ENCODE data around the gene MPPE1. TPM values are rescaled to one million over a fixed set of nuclear protein-coding genes. Genes with fewer than 3 reads are reported as not detected.

The MPPE1 gene
- total RNA-seq, 1 donor from 2014 or later = 29.4 TPM

DNA sequence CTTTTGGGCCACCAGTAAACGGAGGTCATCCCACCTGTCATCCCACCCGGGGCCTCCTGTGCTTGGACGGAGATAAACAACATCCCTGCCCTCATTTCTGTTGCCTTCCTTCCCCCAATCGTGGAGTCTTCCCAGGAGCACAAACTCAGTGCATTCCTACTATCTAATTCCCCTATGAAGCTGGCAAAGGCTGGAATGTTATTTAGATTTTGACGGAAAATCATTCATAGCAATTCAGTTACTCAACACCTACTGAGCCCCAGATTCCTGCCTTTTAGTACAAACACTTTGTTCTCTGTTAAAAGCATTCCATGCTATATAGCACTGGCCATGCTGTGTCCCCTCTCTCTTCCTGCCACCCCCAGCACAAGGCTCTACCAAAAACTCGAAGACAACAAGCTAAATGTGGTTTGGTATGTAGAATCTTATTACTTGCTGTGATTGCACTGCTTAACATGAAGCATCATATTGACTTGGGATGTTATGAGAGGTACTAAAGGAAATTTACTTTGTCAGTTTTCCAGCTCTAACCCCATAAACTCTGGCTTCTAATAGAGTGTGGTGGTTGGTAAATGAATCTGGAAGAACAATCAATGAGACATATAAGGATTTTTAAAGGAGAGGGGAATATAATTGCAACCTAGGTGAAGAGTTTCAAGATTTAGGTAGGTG lies 40.9 kb upstream of the MPPE1 start:
- TF ChIP-seq, protein P1, sequence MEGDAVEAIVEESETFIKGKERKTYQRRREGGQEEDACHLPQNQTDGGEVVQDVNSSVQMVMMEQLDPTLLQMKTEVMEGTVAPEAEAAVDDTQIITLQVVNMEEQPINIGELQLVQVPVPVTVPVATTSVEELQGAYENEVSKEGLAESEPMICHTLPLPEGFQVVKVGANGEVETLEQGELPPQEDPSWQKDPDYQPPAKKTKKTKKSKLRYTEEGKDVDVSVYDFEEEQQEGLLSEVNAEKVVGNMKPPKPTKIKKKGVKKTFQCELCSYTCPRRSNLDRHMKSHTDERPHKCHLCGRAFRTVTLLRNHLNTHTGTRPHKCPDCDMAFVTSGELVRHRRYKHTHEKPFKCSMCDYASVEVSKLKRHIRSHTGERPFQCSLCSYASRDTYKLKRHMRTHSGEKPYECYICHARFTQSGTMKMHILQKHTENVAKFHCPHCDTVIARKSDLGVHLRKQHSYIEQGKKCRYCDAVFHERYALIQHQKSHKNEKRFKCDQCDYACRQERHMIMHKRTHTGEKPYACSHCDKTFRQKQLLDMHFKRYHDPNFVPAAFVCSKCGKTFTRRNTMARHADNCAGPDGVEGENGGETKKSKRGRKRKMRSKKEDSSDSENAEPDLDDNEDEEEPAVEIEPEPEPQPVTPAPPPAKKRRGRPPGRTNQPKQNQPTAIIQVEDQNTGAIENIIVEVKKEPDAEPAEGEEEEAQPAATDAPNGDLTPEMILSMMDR (IDR thresholded peaks at IDR 0.05; ENCODE audit: insufficient read depth, low read depth, low read length) = no peak
- no peak for TF ChIP-seq EZH2 (IDR thresholded peaks at IDR 0.05; ENCODE audit: insufficient read depth, low read length)
- H3K36me3 Mint-ChIP-seq (ENCODE audit: low read depth, unreplicated experiment) = peaks cover 2% of the 10 kb centered on the region
- DNase-seq (ENCODE audit: low read depth) = peak; percentile 52
- H4K20me1 ChIP-seq (ENCODE audit: insufficient read depth, low read length) = no peaks in the 10 kb centered on the region
- H3K79me2 ChIP-seq (ENCODE audit: insufficient read depth, low read length) = no peaks in the 10 kb centered on the region
- no peaks in the 10 kb centered on the region for H3K36me3 ChIP-seq (ENCODE audit: insufficient read depth, low read length)
- no peak overlapping the region for H3K27ac ChIP-seq (ENCODE audit: low read depth, low read length)
- H3K4me2 ChIP-seq (ENCODE audit: low read length) = peak overlapping the region; percentile 0
- no peak overlapping the region for H3K9ac ChIP-seq (ENCODE audit: low read length)
- H3K27me3 Mint-ChIP-seq (ENCODE audit: low read depth, unreplicated experiment) = no peaks in the 10 kb centered on the region
- FAIRE-seq = no peak
- H3K4me3 ChIP-seq (ENCODE audit: insufficient read depth, low read depth, low read length) = no peak overlapping the region
- peak overlapping the region; percentile 67 for H3K27ac Mint-ChIP-seq (ENCODE audit: unreplicated experiment)
- H3K4me1 Mint-ChIP-seq (ENCODE audit: low read depth, unreplicated experiment) = peaks cover 25% of the 10 kb centered on the region
- H3K4me3 Mint-ChIP-seq (ENCODE audit: unreplicated experiment) = peak overlapping the region; percentile 27
- peak overlapping the region; percentile 5 for H2AFZ ChIP-seq (ENCODE audit: low read depth, low read length)
- H3K9me3 ChIP-seq (ENCODE audit: insufficient read depth, low read depth, low read length) = no peaks in the 10 kb centered on the region
- H3K27me3 ChIP-seq (ENCODE audit: insufficient read depth, low read length) = no peaks in the 10 kb centered on the region
- peaks cover under 1% of the 10 kb centered on the region for H3K9me3 Mint-ChIP-seq (ENCODE audit: unreplicated experiment)
- H3K4me1 ChIP-seq (ENCODE audit: insufficient read depth, low read length) = peaks cover 22% of the 10 kb centered on the region

DNA sequence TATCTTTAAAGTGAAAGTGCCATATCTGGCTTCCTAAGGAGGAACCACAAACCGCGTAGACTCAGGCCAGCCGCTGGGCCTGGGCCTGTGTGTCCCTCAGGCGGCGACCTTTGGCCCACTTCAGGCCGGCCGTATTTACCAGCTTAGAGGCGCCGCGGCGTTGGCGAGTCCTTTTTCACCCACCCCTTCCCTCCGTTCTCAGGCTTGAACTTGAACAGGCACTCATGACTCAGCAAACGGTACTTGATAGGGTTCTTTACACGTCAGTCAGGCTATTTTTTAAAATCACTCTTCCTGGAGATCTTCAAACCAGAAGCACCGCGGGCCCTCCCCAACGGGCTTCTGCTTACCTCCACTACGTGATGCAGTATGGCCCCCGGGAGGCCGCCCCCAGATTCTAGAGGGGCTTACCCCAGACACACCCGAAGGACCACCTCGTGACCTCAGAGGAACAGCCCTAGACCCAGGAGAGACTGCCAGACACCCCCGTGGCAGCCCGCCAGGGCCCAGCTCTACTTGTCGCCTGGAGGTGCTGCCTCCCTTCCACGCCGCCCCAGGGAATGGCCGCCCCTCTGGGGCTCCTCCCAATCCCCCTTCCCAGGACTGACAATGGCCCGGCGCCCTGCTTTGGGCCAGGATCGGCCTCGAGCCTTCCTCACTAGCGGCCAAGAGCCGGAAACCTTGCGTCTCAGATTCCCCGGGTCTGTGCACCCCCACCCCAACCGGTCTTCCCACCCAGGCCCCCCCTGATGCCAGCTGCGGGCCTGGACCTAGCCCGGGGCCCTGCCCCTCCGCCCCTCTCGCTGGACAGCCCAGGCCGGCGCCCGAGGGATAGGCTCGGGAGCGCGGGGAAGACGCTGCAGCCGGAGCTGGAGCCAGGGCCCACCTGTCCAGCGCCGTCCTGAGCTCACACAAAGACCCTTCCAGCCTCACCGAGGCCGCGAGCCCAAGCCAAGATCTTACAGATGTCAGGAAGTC lies 39.4 kb upstream of the MPPE1 start:
- peaks cover 2% of the 10 kb centered on the region for H3K36me3 Mint-ChIP-seq (ENCODE audit: low read depth, unreplicated experiment)
- no peak for FAIRE-seq

More for the DNA sequence above, 39.4 kb upstream of the MPPE1 start:
- Mint-ChIP-seq H3K27me3 (ENCODE audit: low read depth, unreplicated experiment) (no peaks in the 10 kb centered on the region), H3K27ac (ENCODE audit: unreplicated experiment) (peak overlapping the region; percentile 91), H3K9me3 (ENCODE audit: unreplicated experiment) (peaks cover 3% of the 10 kb centered on the region), H3K4me3 (ENCODE audit: unreplicated experiment) (peak overlapping the region; percentile 70), H3K4me1 (ENCODE audit: low read depth, unreplicated experiment) (peaks cover 25% of the 10 kb centered on the region)
- Histone ChIP-seq H4K20me1 (ENCODE audit: insufficient read depth, low read length) (no peaks in the 10 kb centered on the region), H3K27me3 (ENCODE audit: insufficient read depth, low read length) (no peaks in the 10 kb centered on the region), H3K36me3 (ENCODE audit: insufficient read depth, low read length) (no peaks in the 10 kb centered on the region), H3K27ac (ENCODE audit: low read depth, low read length) (peak overlapping the region; percentile 72), H3K4me3 (ENCODE audit: insufficient read depth, low read depth, low read length) (peak overlapping the region; percentile 45), H3K9me3 (ENCODE audit: insufficient read depth, low read depth, low read length) (no peaks in the 10 kb centered on the region), H3K4me1 (ENCODE audit: insufficient read depth, low read length) (peaks cover 22% of the 10 kb centered on the region), H3K79me2 (ENCODE audit: insufficient read depth, low read length) (no peaks in the 10 kb centered on the region), H3K4me2 (ENCODE audit: low read length) (peak overlapping the region; percentile 86), H3K9ac (ENCODE audit: low read length) (peak overlapping the region; percentile 79), H2AFZ (ENCODE audit: low read depth, low read length) (peak overlapping the region; percentile 85)
- TF ChIP-seq EZH2 (IDR thresholded peaks at IDR 0.05; ENCODE audit: insufficient read depth, low read length) = no peak
- TF ChIP-seq, protein P1 (IDR thresholded peaks at IDR 0.05; ENCODE audit: insufficient read depth, low read depth, low read length) = no peak
- DNase-seq (ENCODE audit: low read depth) = peak; percentile 98

Data from astrocyte (in vitro differentiated cells and primary cell).